K562 (cell line): ENCODE results near the gene ABCA1. TPM values are rescaled to one million over a fixed set of nuclear protein-coding genes. Genes with fewer than 3 reads are reported as not detected.

Experiments used
- ATAC-seq: fragments of 200-7000 bp; cut with Tn5 transposase; 3 replicates; pipeline ENCODE4 v1.9.1; 2020; ENCODE audit warnings: moderate library complexity
- BruUV-seq: library from RNA; stranded (reverse); fragments of 400-500 nt; replicated peaks from 2 replicates; lab custom pipeline; 2021; lab: Mats Ljungman, UMichigan
- CTCF ChIA-PET: fragments of 300-600 bp; formaldehyde crosslinking; extraction: SDS; loops from one replicate; lab custom pipeline; 2021; ENCODE audit warnings: low intra/inter-chr PET ratio; lab: Yijun Ruan, JAX
- POLR2A ChIA-PET: fragments of 300-600, 350-650 bp; sonication (Branson Sonifier 250); formaldehyde crosslinking; extraction: SDS; loops from one replicate; lab custom pipeline; 2021; ENCODE audit warnings: antibody characterized with exemption, inconsistent platforms; lab: Yijun Ruan, JAX
- DNase-seq, 4 experiments: peaks; one replicate each; pipeline versions ENCODE4 v3.0.0 to v3.0.0-alpha.2; 2011 to 2018; ENCODE audit warnings: low spot score in 3 of 4, mixed read lengths in 3 of 4; ENCODE audit errors: extremely low read depth in 1 of 4
- FAIRE-seq: peaks from 2 replicates; lab custom pipeline; 2011; peaks lifted over from hg19 to GRCh38; lab: Jason Lieb, UNC
- H2AFZ ChIP-seq: 2 replicates; pipeline ENCODE4 v1.6.0; 2011; ENCODE audit warnings: low read depth, low read length, control low read depth, inconsistent platforms
- H3K27ac ChIP-seq: fragments of 200-600 bp; 3 replicates; pipeline ENCODE4 v1.8.0; 2011; ENCODE audit warnings: low read depth, mild to moderate bottlenecking, control low read depth, inconsistent platforms, low read length, moderate library complexity, mixed read lengths; ENCODE audit errors: extremely low read depth
- H3K27me3 ChIP-seq, 2 experiments: fragments of 300-600 bp in 1 of 2; 2 replicates in 1 of 2; 3 replicates in 1 of 2; pipeline versions ENCODE4 v1.6.0 to v1.8.0; 2011; ENCODE audit warnings: inconsistent platforms in 2 of 2, low read length in 2 of 2, mild to moderate bottlenecking in 1 of 2, mixed read lengths in 1 of 2, moderate library complexity in 1 of 2; ENCODE audit not compliant: control insufficient read depth in 2 of 2, insufficient read depth in 2 of 2
- H3K36me3 ChIP-seq: fragments of 300-600 bp; 3 replicates; pipeline ENCODE4 v1.8.0; 2011; ENCODE audit warnings: mild to moderate bottlenecking, low read length, inconsistent platforms; ENCODE audit not compliant: control insufficient read depth, insufficient read depth
- H3K4me1 ChIP-seq, 2 experiments: fragments of 200-600 bp in 1 of 2; replicated peaks in 1 of 2; 2 replicates in 1 of 2; 3 replicates in 1 of 2; pipeline versions ENCODE4 v1.5.1 to v1.8.0; 2011; ENCODE audit warnings: inconsistent platforms in 2 of 2, low read length in 2 of 2, mild to moderate bottlenecking in 1 of 2, mixed read lengths in 1 of 2, moderate library complexity in 1 of 2; ENCODE audit not compliant: control insufficient read depth in 2 of 2, insufficient read depth in 2 of 2
- H3K4me2 ChIP-seq: 2 replicates; pipeline ENCODE4 v1.6.1; 2011; ENCODE audit warnings: low read length, control low read depth, inconsistent platforms, mixed read lengths; ENCODE audit not compliant: insufficient read depth
- H3K4me3 ChIP-seq: fragments of 200-600 bp; sonication (generic), shearing (Covaris generic); 2 replicates; pipeline ENCODE4 v1.5.1; 2016; ENCODE audit warnings: control low read depth, inconsistent platforms
- H3K79me2 ChIP-seq: fragments of 200-600 bp; 3 replicates; pipeline ENCODE4 v1.8.0; 2011; ENCODE audit warnings: low read length, inconsistent platforms; ENCODE audit not compliant: control insufficient read depth, insufficient read depth
- H3K9ac ChIP-seq, 2 experiments: 2 replicates each; pipeline versions ENCODE4 v1.6.0 to v1.6.1; 2011; ENCODE audit warnings: low read depth in 2 of 2, low read length in 2 of 2, control low read depth in 1 of 2, inconsistent platforms in 1 of 2, mild to moderate bottlenecking in 1 of 2, mixed read lengths in 1 of 2; ENCODE audit not compliant: insufficient read depth in 1 of 2
- H3K9me1 ChIP-seq: one replicate; pipeline ENCODE4 v1.6.0; 2011; ENCODE audit warnings: inconsistent platforms, mild to moderate bottlenecking, low read length, moderate library complexity; ENCODE audit not compliant: control insufficient read depth, insufficient read depth
- H3K9me3 ChIP-seq: replicated peaks from 2 replicates; pipeline ENCODE4 v1.5.1; 2011; ENCODE audit warnings: low read depth, low read length, inconsistent platforms; ENCODE audit not compliant: control insufficient read depth, insufficient read depth
- H4K20me1 ChIP-seq: replicated peaks from 2 replicates; pipeline ENCODE4 v1.6.1; 2011; ENCODE audit warnings: low read length, inconsistent platforms, mixed read lengths; ENCODE audit not compliant: control insufficient read depth, insufficient read depth
- CBX2 ChIP-seq: fragments of 200-600 bp; sonication (generic); IDR thresholded peaks from one replicate; pipeline ENCODE4 v1.6.1; 2012; ENCODE audit warnings: mild to moderate bottlenecking, low read length, inconsistent platforms; ENCODE audit not compliant: insufficient read depth, poor library complexity, severe bottlenecking
- ETV1 ChIP-seq: fragments of 450-650 bp; conservative IDR thresholded peaks from 2 replicates; pipeline ENCODE4 v1.6.1; 2016; ENCODE audit warnings: missing genetic modification characterization, control low read depth, low read depth, missing compliant biosample characterization
- HOMEZ ChIP-seq: fragments of 250-450 bp; sonication (Bioruptor Pico); IDR thresholded peaks from 2 replicates; pipeline ENCODE4 v1.4.0; 2020; ENCODE audit warnings: mild to moderate bottlenecking, moderate library complexity
- NCOA2 ChIP-seq, 2 experiments: fragments of 450-650 bp; IDR thresholded peaks; 2 replicates each; pipeline ENCODE4 v1.6.1; 2018; ENCODE audit warnings: mild to moderate bottlenecking in 2 of 2, moderate library complexity in 1 of 2; ENCODE audit not compliant: partially characterized antibody in 2 of 2
- PREB ChIP-seq: sonication (generic); formaldehyde crosslinking; IDR thresholded peaks from 2 replicates; pipeline ENCODE4 v1.8.1; 2023; ENCODE audit warnings: mild to moderate bottlenecking, missing genetic modification reagents
- TAL1 ChIP-seq: fragments of 450-650 bp; IDR thresholded peaks from 2 replicates; pipeline ENCODE4 v1.6.1; 2016; ENCODE audit warnings: mild to moderate bottlenecking
- ZNF263 ChIP-seq: sonication (generic); formaldehyde crosslinking; IDR thresholded peaks from 2 replicates; pipeline ENCODE4 v1.8.0; 2022; ENCODE audit warnings: mild to moderate bottlenecking, missing genetic modification reagents, borderline replicate concordance
- ZNF57 ChIP-seq: fragments of 450-650 bp; formaldehyde crosslinking; IDR thresholded peaks from 2 replicates; pipeline ENCODE4 v1.4.0; 2020; ENCODE audit warnings: mild to moderate bottlenecking, moderate library complexity
- WGBS: fragments of 100-300 bp; shearing (Covaris generic); methylation state at CpG from one replicate; pipeline ENCODE4 v1.1.6; 2016; ENCODE audit warnings: low coverage, mixed read lengths; ENCODE audit not compliant: insufficient coverage; ENCODE audit errors: missing lambda C conversion rate; 5-methylcytosine and 5-hydroxymethylcytosine counted together
- in situ Hi-C: fragments of 300-500 bp; cut with MboI; formaldehyde crosslinking; loops from 4 replicates; pipeline ENCODE4 v1.15.0; 2018; ENCODE audit warnings: inconsistent platforms, mixed read lengths
- intact Hi-C: fragments of 100-400 bp; cut with micrococcal nuclease; formaldehyde crosslinking; loops from 2 replicates; pipeline ENCODE4 v1.14.2; 2022
- polyA plus RNA-seq, 8 experiments: library from polyadenylated mRNA; depleted of rRNA in 4 of 8; stranded (reverse) in 5 of 8; unstranded in 3 of 8; fragments of >200 nt; fragmentation: Nextera tagmentation in 2 of 8; fragmentation: Illumina TruSeq in 1 of 8; extraction: Ambion mirVana in 2 of 8; extraction: Trizol in 1 of 8; gene quantifications; 2 replicates each; pipeline versions ENCODE4 v1.2.1 to v1.2.3, GENCODE V29; 2011 to 2014; ENCODE audit warnings: inconsistent platforms in 1 of 8, missing spikeins in 1 of 8
- total RNA-seq, 7 experiments: library from RNA; depleted of rRNA in 6 of 7; stranded (reverse); fragments of >200 nt in 6 of 7; fragmentation: Illumina TruSeq in 2 of 7; extraction: Trizol in 2 of 7; gene quantifications; 2 replicates each; pipeline versions ENCODE4 v1.2.1 to v1.2.3, GENCODE V29; 2011 to 2021; ENCODE audit warnings: low replicate concordance in 1 of 7
- TF ChIP-seq, protein P1 (sequence below): fragments of 250-450 bp; sonication (Bioruptor Pico); IDR thresholded peaks from 2 replicates; pipeline ENCODE4 v1.9.0; 2021; ENCODE audit warnings: mild to moderate bottlenecking, inconsistent platforms

ABCA1 gene
- total and polyA plus RNA-seq, 9 of the 15 experiments (the other 6 are each of a cell fraction or from before 2014, with no cell fraction given) = under 0.01 to 0.18 (median 0.02) TPM; not detected in 5

DNA sequence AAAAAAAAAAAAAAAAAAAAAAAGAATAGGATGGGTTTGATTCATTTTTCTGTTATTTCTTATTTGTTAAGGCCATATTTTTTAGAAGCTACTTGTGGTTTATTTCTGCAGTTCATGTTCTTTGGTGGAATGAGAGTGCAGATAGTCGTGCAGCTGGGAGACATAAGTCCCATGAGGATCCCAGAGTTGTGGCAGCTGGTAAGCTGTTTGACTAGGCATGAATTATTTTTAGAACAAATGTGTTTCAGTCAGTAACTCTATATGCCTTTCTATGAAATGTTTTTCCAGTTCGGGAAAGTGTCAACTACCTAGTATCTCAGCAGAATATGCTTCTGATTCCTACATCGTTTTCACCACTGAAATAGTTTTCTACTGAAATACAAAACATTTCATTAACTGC lies 169.0 kb downstream of the ABCA1 start:
- H3K4me1 ChIP-seq = peaks cover 0 to 7% of the 10 kb centered on the region in 2 experiments; a peak in 3 of 5 replicates
- no peaks in the 10 kb centered on the region for H3K27me3 ChIP-seq
- no TSS peak for BruUV-seq
- H3K9ac ChIP-seq = no peak overlapping the region
- no peaks in the 10 kb centered on the region for H3K9me3 ChIP-seq
- no peak overlapping the region for H3K4me2 ChIP-seq
- peaks cover 33% of the 10 kb centered on the region; the same call in 2 of the 3 replicates for H3K36me3 ChIP-seq
- CTCF ChIA-PET = no interaction called here
- ATAC-seq (no peak), DNase-seq (no peak), FAIRE-seq (no peak)
- in situ Hi-C loops (no loop called here), intact Hi-C loops (no loop called here)
- no peaks in the 10 kb centered on the region for H3K9me1 ChIP-seq
- TF ChIP-seq PREB = no peak
- TF ChIP-seq, protein P1, sequence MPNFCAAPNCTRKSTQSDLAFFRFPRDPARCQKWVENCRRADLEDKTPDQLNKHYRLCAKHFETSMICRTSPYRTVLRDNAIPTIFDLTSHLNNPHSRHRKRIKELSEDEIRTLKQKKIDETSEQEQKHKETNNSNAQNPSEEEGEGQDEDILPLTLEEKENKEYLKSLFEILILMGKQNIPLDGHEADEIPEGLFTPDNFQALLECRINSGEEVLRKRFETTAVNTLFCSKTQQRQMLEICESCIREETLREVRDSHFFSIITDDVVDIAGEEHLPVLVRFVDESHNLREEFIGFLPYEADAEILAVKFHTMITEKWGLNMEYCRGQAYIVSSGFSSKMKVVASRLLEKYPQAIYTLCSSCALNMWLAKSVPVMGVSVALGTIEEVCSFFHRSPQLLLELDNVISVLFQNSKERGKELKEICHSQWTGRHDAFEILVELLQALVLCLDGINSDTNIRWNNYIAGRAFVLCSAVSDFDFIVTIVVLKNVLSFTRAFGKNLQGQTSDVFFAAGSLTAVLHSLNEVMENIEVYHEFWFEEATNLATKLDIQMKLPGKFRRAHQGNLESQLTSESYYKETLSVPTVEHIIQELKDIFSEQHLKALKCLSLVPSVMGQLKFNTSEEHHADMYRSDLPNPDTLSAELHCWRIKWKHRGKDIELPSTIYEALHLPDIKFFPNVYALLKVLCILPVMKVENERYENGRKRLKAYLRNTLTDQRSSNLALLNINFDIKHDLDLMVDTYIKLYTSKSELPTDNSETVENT (CRISPR knock-in tag) = no peak
- no peak for TF ChIP-seq HOMEZ
- no peak for TF ChIP-seq ZNF57 (CRISPR knock-in tag)
- no peak for TF ChIP-seq ZNF263
- TF ChIP-seq NCOA2 (IDR thresholded peaks at IDR 0.05; ENCODE audit: partially characterized antibody in 2 of 2) = no peak
- TF ChIP-seq CBX2 = no peak
- TF ChIP-seq TAL1 = no peak
- TF ChIP-seq ETV1 (tag) = no peak
- no peak overlapping the region for H3K27ac ChIP-seq
- no peaks in the 10 kb centered on the region for H3K79me2 ChIP-seq
- no peak overlapping the region for H3K4me3 ChIP-seq
- POLR2A ChIA-PET = no interaction called here
- no peak overlapping the region for H2AFZ ChIP-seq
- WGBS = 81% methylated on average over 3 of the region's 3 CpGs
- no peaks in the 10 kb centered on the region for H4K20me1 ChIP-seq
